Thyroid gland (tissue), 4 donors: ENCODE measurements around the gene CDCA5. TPM values are rescaled to one million over a fixed set of nuclear protein-coding genes. Genes with fewer than 3 reads are reported as not detected.

ENCODE experiments used
- DNase-seq, 2 donors: peaks; one replicate each; pipeline ENCODE4 v3.0.0-alpha.2; 2019
- H3K27ac ChIP-seq, 3 donors: fragments of 200-600 bp; sonication (generic); 1 replicate in 2 of 3; 2 replicates in 1 of 3; pipeline ENCODE4 v1.5.1; 2016 to 2019; ENCODE audit warnings: mild to moderate bottlenecking in 1 of 3, moderate library complexity in 1 of 3
- H3K27me3 ChIP-seq: fragments of 200-600 bp; sonication (generic); one replicate; pipeline ENCODE4 v1.5.1; 2019
- H3K36me3 ChIP-seq, 2 donors: fragments of 200-600 bp; sonication (generic); one replicate each; pipeline ENCODE4 v1.5.1; 2016 to 2019
- H3K4me1 ChIP-seq, 2 donors: fragments of 200-600 bp; sonication (generic); one replicate each; pipeline ENCODE4 v1.5.1; 2017 to 2019
- H3K4me3 ChIP-seq, 3 donors: fragments of 200-600 bp; sonication (generic); replicated peaks in 1 of 3; 1 replicate in 2 of 3; 2 replicates in 1 of 3; pipeline ENCODE4 v1.5.1; 2016; ENCODE audit warnings: mild to moderate bottlenecking in 1 of 3
- H3K9me3 ChIP-seq: fragments of 200-600 bp; sonication (generic); one replicate; pipeline ENCODE4 v1.5.1; 2017
- CTCF ChIP-seq, 6 experiments: fragments of 200-600 bp in 3 of 6; fragments of 450-650 bp in 3 of 6; sonication (generic) in 3 of 6; IDR thresholded peaks; one replicate each; pipeline ENCODE4 v1.5.1; 2016 to 2019; ENCODE audit warnings: antibody characterized with exemption in 6 of 6, mild to moderate bottlenecking in 2 of 6, inconsistent platforms in 1 of 6, moderate library complexity in 1 of 6
- POLR2A ChIP-seq, 2 donors: fragments of 450-650 bp; IDR thresholded peaks; one replicate each; pipeline ENCODE4 v1.6.1; 2017; ENCODE audit warnings: antibody characterized with exemption in 2 of 2, mild to moderate bottlenecking in 2 of 2, moderate library complexity in 1 of 2
- WGBS, 2 donors: methylation state at CpG; one replicate each; pipeline ENCODE4 v1.1.5; 2017; 5-methylcytosine and 5-hydroxymethylcytosine counted together
- intact Hi-C: fragments of 100-400 bp; cut with DNase I; formaldehyde crosslinking; loops from one replicate; pipeline ENCODE4 v1.15.1; 2023
- total RNA-seq, 4 donors: library from RNA; depleted of rRNA; stranded (reverse); fragments of >200 nt; gene quantifications; one replicate each; pipeline ENCODE4 v1.2.3, GENCODE V29; 2016

CDCA5 gene
- total RNA-seq, 4 donors from 2014 or later = 0.71 to 1.8 (median 0.81) TPM; not detected in 1

DNA sequence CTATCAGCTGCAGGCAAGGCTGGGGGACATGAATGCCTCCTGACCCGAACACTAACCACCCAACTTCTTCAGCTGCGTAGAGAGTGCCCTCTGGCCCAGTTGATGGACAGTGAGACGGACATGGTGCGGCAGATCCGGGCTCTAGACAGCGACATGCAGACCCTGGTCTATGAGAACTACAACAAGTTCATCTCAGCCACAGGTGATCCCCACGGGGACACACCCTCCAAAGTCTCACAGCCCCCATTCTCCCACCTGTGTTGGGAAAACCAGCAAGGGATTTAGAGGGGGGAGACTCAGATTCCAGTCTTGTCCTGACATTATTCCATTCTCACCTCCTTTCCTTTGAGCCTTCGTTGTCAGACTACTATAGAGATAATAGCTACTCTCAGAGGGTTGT is 13.1 kb upstream of the CDCA5 start:
- intact Hi-C loops = no loop called here
- WGBS, 2 donors = 44 to 59% methylated on average over 7 to 8 of the region's 8 CpGs
- H3K4me1 ChIP-seq = peaks cover 12 to 15% of the 10 kb centered on the region in 2 donors
- H3K27ac ChIP-seq = peak overlapping the region; percentile 60 to 87 (median 82)
- H3K27me3 ChIP-seq = no peaks in the 10 kb centered on the region
- DNase-seq = no peak
- H3K4me3 ChIP-seq = peak overlapping the region in 2 of 3 donors; percentile 55 to 84
- no peak for TF ChIP-seq CTCF (IDR thresholded peaks at IDR 0.05)
- TF ChIP-seq POLR2A (IDR thresholded peaks at IDR 0.05) = no peak
- H3K9me3 ChIP-seq = no peaks in the 10 kb centered on the region
- H3K36me3 ChIP-seq = peaks cover 0 to 3% of the 10 kb centered on the region in 2 donors

DNA sequence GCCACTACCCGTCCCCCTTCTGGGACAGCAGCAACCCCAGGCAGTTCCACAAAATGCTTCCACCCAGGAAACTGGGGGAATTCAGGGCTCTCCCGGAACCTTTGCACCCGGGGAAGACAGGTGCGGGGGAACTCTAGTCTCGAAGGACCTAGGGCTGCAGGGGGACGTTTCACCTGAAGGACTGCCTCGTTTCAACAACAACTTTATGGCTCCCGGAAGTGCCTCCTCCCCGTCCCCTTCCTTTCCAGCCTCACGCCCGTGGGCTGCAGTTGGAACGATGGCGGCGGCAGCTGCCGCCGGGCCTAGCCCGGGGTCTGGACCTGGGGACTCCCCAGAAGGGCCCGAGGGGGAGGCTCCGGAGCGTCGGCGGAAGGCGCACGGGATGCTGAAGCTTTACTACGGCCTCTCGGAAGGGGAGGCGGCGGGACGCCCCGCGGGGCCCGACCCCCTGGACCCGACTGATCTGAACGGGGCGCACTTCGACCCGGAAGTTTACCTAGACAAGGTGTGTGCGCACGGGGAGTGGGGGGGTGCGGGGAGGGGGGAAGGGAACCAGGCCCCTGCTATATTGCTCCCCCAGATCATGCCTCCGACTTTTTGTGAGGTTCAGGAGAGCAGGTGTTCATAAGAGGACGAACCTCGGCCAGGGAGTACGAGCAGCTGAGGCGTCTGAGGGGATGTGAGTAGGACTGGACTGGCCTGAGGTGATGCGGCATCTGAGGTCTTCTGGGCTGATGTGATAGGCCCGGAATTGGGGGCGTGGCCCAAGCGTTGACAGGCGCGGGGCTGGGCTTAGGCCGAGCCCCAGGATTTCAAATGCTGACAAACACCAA is 12.3 kb upstream of the CDCA5 start, which contains the start of gene VPS51:
VPS51 (plus strand) TSS at position 241 of the 833 bp plus-strand sequence; CDS start at position 278, 37 bp downstream.
- H3K9me3 ChIP-seq = no peaks in the 10 kb centered on the region
- intact Hi-C loops = no loop called here
- peaks cover 0 to 3% of the 10 kb centered on the region in 2 donors for H3K36me3 ChIP-seq
- peaks cover 10 to 12% of the 10 kb centered on the region in 2 donors for H3K4me1 ChIP-seq
- peak within 1 kb of the TSS; percentile 27 to 84 (median 55) for H3K4me3 ChIP-seq
- H3K27ac ChIP-seq = peak within 1 kb of the TSS; percentile 60 to 87 (median 82)
- DNase-seq = peak; percentile 92 to 93
- TF ChIP-seq CTCF (IDR thresholded peaks at IDR 0.05) (peak in 1 of 6 experiments; percentile 19), POLR2A (IDR thresholded peaks at IDR 0.05) (peak; percentile 59 to 71)
- 0 to 1% methylated on average over 16 to 23 of the region's 52 CpGs for WGBS, 2 donors
- H3K27me3 ChIP-seq = no peaks in the 10 kb centered on the region

DNA sequence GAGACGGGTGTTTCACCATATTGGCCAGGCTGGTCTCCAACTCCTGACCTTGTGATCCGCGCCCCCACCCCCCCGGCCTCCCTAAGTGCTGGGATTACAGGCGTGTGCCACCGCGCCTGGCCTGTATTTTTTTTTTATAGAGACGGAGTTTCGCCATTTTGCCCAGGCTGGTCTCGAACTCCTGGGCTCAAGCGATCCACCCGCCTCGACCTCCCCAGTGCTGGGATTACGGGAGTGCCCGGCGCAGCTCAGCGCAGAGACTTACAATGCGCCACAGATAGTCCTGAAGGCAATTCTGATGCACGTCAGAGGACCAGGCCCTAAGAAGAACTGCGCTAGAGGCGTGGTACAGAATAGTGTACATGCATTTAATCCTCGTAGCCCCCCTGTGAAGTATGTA is 11.6 kb upstream of the CDCA5 start:
- Histone ChIP-seq H3K36me3 (peaks cover 0 to 3% of the 10 kb centered on the region in 2 donors), H3K4me3 (no peak overlapping the region), H3K27me3 (no peaks in the 10 kb centered on the region), H3K9me3 (no peaks in the 10 kb centered on the region), H3K27ac (peak overlapping the region in 2 of 3 donors; percentile 47 to 82), H3K4me1 (peaks cover 9 to 12% of the 10 kb centered on the region in 2 donors)
- WGBS, 2 donors = 75 to 83% methylated on average over 20 to 22 of the region's 22 CpGs
- DNase-seq = no peak
- intact Hi-C loops = no loop called here
- TF ChIP-seq POLR2A (IDR thresholded peaks at IDR 0.05) = no peak

DNA sequence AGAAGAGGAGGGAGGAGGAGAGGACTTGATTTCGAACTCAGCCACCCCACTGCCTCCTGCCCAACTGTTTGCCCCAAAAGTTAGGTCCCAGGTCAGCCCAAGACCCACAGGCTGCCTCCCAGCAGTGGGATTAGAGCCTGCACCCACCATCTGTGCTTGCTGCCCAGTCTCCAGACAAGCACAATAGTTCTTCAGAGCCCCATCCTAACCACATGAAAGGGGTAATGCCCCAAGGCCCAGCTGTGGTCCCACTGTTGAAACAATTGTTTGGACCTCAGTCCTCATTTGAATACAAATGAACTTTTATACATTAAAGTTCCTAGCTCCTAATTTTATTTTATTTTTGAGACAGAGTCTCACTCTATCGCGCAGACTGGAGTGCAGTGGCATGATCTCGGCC is 6.8 kb upstream of the CDCA5 start:
- Histone ChIP-seq H3K9me3 (no peaks in the 10 kb centered on the region), H3K4me1 (peaks cover under 1 to 2% of the 10 kb centered on the region in 2 donors), H3K27me3 (no peaks in the 10 kb centered on the region), H3K36me3 (peaks cover 7 to 22% of the 10 kb centered on the region in 2 donors), H3K27ac (no peak overlapping the region), H3K4me3 (no peak overlapping the region)
- TF ChIP-seq POLR2A (IDR thresholded peaks at IDR 0.05) = no peak
- TF ChIP-seq CTCF (IDR thresholded peaks at IDR 0.05) = no peak
- WGBS, 2 donors = 96 to 98% methylated on average over 4 of the region's 4 CpGs
- intact Hi-C loops = no loop called here
- no peak for DNase-seq

GRCh38 chr11:65089621-65090020 is 5.8 kb upstream of the CDCA5 start:
- TF ChIP-seq POLR2A (IDR thresholded peaks at IDR 0.05) = no peak
- no peak for TF ChIP-seq CTCF (IDR thresholded peaks at IDR 0.05)
- intact Hi-C loops = no loop called here
- H3K9me3 ChIP-seq = no peaks in the 10 kb centered on the region
- H3K27ac ChIP-seq = no peak overlapping the region
- H3K36me3 ChIP-seq = peaks cover 7 to 22% of the 10 kb centered on the region in 2 donors
- H3K27me3 ChIP-seq = no peaks in the 10 kb centered on the region
- WGBS, 2 donors = 97 to 98% methylated on average over 4 of the region's 4 CpGs
- no peak for DNase-seq
- no peak overlapping the region for H3K4me3 ChIP-seq
- peaks cover 6 to 11% of the 10 kb centered on the region in 2 donors for H3K4me1 ChIP-seq
